ENCODE data around the gene BARHL2. TPM values are rescaled to one million over a fixed set of nuclear protein-coding genes. Genes with fewer than 3 reads are reported as not detected.

The BARHL2 gene
- total and polyA plus RNA-seq, 8 donors = not detected

- DNase-seq = no peak
- no peak for FAIRE-seq
- peaks cover 0 to 3% (median 0%) of the 10 kb centered on the region in 3 donors for H3K4me1 ChIP-seq
- H3K36me3 ChIP-seq = no peaks in the 10 kb centered on the region
- H3K4me3 ChIP-seq = no peak overlapping the region
- no peak for TF ChIP-seq CTCF (IDR thresholded peaks at IDR 0.05)
- intact Hi-C loops (cut with DNase I) = no loop called here
- 22 to 26% methylated on average over 2 of the region's 2 CpGs for WGBS, 2 donors
- no peak overlapping the region for H3K27ac ChIP-seq
- peaks cover 4 to 55% (median 25%) of the 10 kb centered on the region in 4 donors for H3K27me3 ChIP-seq
- no peaks in the 10 kb centered on the region for H3K9me3 ChIP-seq
- ATAC-seq = no peak
Observed at GRCh38 chr1:90708826-90709225, 8.3 kb downstream of the BARHL2 start.

- H3K9me3 ChIP-seq = no peaks in the 10 kb centered on the region
- H3K36me3 ChIP-seq = no peaks in the 10 kb centered on the region
- TF ChIP-seq CTCF (IDR thresholded peaks at IDR 0.05) = no peak
- 12 to 21% methylated on average over 6 of the region's 6 CpGs for WGBS, 2 donors
- H3K4me3 ChIP-seq = no peak overlapping the region
- intact Hi-C loops (cut with DNase I) = no loop called here
- peaks cover 0 to 3% (median 0%) of the 10 kb centered on the region in 3 donors for H3K4me1 ChIP-seq
- FAIRE-seq = no peak
- no peak for DNase-seq
- ATAC-seq = no peak
- no peak overlapping the region for H3K27ac ChIP-seq
- peaks cover 9 to 59% (median 27%) of the 10 kb centered on the region in 4 donors for H3K27me3 ChIP-seq
Observed at GRCh38 chr1:90708236-90708786, 8.8 kb downstream of the BARHL2 start.

GRCh38 chr1:90707363-90707710, 9.8 kb downstream of the BARHL2 start:
- ATAC-seq (peak; percentile 91 to 98 (median 94)), FAIRE-seq (no peak), DNase-seq (peak; percentile 59 to 92 (median 69))
- no peak for TF ChIP-seq CTCF (IDR thresholded peaks at IDR 0.05)
- no peak overlapping the region for H3K27ac ChIP-seq
- H3K4me1 ChIP-seq = peaks cover 0 to 3% (median 0%) of the 10 kb centered on the region in 3 donors
- intact Hi-C loops (cut with DNase I) = no loop called here
- WGBS, 2 donors = 1% methylated on average over 21 of the region's 21 CpGs
- H3K9me3 ChIP-seq = no peaks in the 10 kb centered on the region
- no peaks in the 10 kb centered on the region for H3K36me3 ChIP-seq
- peak overlapping the region; percentile 1 to 41 (median 19) for H3K4me3 ChIP-seq
- H3K27me3 ChIP-seq = peaks cover 9 to 58% (median 26%) of the 10 kb centered on the region in 4 donors

- peak; percentile 85 to 93 (median 90) for ATAC-seq
- H3K27ac ChIP-seq = no peak overlapping the region
- intact Hi-C loops (cut with DNase I) = no loop called here
- DNase-seq = peak in 3 of 6 donors; percentile 40 to 85 (median 49)
- no peak for TF ChIP-seq CTCF (IDR thresholded peaks at IDR 0.05)
- H3K4me3 ChIP-seq = peak overlapping the region; percentile 1 to 41 (median 19)
- H3K9me3 ChIP-seq = no peaks in the 10 kb centered on the region
- WGBS, 2 donors = 2% methylated on average over 72 to 73 of the region's 73 CpGs
- FAIRE-seq = no peak
- peaks cover 9 to 58% (median 27%) of the 10 kb centered on the region in 4 donors for H3K27me3 ChIP-seq
- peaks cover 0 to 3% (median 0%) of the 10 kb centered on the region in 3 donors for H3K4me1 ChIP-seq
- no peaks in the 10 kb centered on the region for H3K36me3 ChIP-seq
Observed at GRCh38 chr1:90706437-90707362, 10.4 kb downstream of the BARHL2 start.
